K562 (cell line): ENCODE data around the gene ECI1. TPM values are rescaled to one million over a fixed set of nuclear protein-coding genes. Genes with fewer than 3 reads are reported as not detected.

ENCODE experiments used
- DACH1 ChIP-seq: fragments of 450-650 bp; IDR thresholded peaks from 2 replicates; pipeline ENCODE4 v1.6.1; 2018; ENCODE audit not compliant: partially characterized antibody
- FOXP1 ChIP-seq: sonication (generic); formaldehyde crosslinking; IDR thresholded peaks from 2 replicates; pipeline ENCODE4 v1.8.0; 2022; ENCODE audit warnings: mild to moderate bottlenecking, missing genetic modification reagents
- HDAC1 ChIP-seq, 2 experiments: fragments of 450-650 bp; IDR thresholded peaks; 2 replicates each; pipeline ENCODE4 v1.6.1; 2016 to 2017; ENCODE audit warnings: inconsistent platforms in 1 of 2, mild to moderate bottlenecking in 1 of 2, moderate library complexity in 1 of 2
- SIN3A ChIP-seq, 2 experiments: fragments of 150-350 bp in 1 of 2; IDR thresholded peaks; 2 replicates each; pipeline ENCODE4 v1.6.1; 2011 to 2016; ENCODE audit warnings: borderline replicate concordance in 2 of 2, low read depth in 2 of 2, low read length in 2 of 2, mild to moderate bottlenecking in 2 of 2, moderate library complexity in 2 of 2; ENCODE audit not compliant: control insufficient read depth in 1 of 2
- SREBF1 ChIP-seq: fragments of 150-350 bp; IDR thresholded peaks from 2 replicates; pipeline ENCODE4 v1.6.1; 2014; ENCODE audit warnings: antibody characterized with exemption, low read depth, low read length, borderline replicate concordance
- polyA plus RNA-seq, 8 experiments: library from polyadenylated mRNA; depleted of rRNA in 4 of 8; stranded (reverse) in 5 of 8; unstranded in 3 of 8; fragments of >200 nt; fragmentation: Nextera tagmentation in 2 of 8; fragmentation: Illumina TruSeq in 1 of 8; extraction: Ambion mirVana in 2 of 8; extraction: Trizol in 1 of 8; gene quantifications; 2 replicates each; pipeline versions ENCODE4 v1.2.1 to v1.2.3, GENCODE V29; 2011 to 2014; ENCODE audit warnings: inconsistent platforms in 1 of 8, missing spikeins in 1 of 8
- total RNA-seq, 7 experiments: library from RNA; depleted of rRNA in 6 of 7; stranded (reverse); fragments of >200 nt in 6 of 7; fragmentation: Illumina TruSeq in 2 of 7; extraction: Trizol in 2 of 7; gene quantifications; 2 replicates each; pipeline versions ENCODE4 v1.2.1 to v1.2.3, GENCODE V29; 2011 to 2021; ENCODE audit warnings: low replicate concordance in 1 of 7
- TF ChIP-seq, protein P1 (sequence below): fragments of 450-650 bp; IDR thresholded peaks from 2 replicates; pipeline ENCODE4 v1.6.1; 2016; ENCODE audit warnings: mild to moderate bottlenecking, moderate library complexity
- TF ChIP-seq, protein P2 (sequence below), 2 experiments: fragments of 150-350 bp in 1 of 2; IDR thresholded peaks; 2 replicates each; pipeline ENCODE4 v1.6.1; 2012 to 2016; ENCODE audit warnings: low read depth in 2 of 2, low read length in 2 of 2, mild to moderate bottlenecking in 1 of 2, moderate library complexity in 1 of 2

ECI1 gene
- total and polyA plus RNA-seq, 9 of the 15 experiments (the other 6 are each of a cell fraction or from before 2014, with no cell fraction given) = 4.7 to 189 (median 54.0) TPM

DNA sequence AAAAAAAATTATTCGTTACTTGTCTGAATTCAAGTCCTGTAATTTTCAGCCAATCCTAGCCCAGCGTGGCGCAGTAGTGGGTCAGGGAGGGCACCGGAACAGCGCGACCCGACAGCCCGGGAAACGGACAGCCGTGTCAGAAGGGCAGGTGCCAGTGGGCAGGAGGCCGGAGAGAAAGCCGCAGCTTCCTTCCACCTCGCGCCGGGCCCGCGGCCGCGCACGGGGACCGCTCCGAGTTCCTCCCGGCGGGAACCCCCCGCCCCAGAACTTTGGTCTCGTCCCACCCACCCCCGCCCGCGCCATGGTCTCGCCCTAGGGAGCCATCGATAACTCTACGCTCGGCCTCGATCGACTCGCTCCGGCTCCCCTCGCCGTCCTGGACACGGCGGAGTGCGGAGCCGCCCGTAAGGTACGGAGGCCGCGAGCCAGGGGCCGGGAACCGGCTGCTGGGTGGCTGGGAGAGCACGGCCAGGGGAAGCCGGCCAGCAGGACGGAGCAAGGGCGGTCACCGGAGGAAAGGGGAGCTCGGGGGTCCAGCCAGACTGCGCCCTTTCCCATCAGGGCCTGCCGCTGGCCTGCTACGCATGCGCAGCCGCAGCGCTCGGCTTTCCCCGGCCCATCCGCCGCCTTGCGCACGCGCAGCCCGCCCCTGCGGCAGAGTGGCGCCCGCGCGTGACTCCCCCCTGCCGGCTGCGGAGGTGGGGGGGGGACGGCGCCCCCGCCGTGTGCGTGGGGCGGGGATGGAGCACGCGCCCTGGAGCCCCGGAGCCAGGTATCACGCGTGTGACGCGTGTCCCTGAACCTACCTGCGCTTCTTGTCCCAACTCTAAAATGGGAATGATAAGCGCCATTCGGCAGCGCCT lies 46.1 kb downstream of the ECI1 start, which contains the start of gene MLST8 (continued):
- TF ChIP-seq, protein P1, sequence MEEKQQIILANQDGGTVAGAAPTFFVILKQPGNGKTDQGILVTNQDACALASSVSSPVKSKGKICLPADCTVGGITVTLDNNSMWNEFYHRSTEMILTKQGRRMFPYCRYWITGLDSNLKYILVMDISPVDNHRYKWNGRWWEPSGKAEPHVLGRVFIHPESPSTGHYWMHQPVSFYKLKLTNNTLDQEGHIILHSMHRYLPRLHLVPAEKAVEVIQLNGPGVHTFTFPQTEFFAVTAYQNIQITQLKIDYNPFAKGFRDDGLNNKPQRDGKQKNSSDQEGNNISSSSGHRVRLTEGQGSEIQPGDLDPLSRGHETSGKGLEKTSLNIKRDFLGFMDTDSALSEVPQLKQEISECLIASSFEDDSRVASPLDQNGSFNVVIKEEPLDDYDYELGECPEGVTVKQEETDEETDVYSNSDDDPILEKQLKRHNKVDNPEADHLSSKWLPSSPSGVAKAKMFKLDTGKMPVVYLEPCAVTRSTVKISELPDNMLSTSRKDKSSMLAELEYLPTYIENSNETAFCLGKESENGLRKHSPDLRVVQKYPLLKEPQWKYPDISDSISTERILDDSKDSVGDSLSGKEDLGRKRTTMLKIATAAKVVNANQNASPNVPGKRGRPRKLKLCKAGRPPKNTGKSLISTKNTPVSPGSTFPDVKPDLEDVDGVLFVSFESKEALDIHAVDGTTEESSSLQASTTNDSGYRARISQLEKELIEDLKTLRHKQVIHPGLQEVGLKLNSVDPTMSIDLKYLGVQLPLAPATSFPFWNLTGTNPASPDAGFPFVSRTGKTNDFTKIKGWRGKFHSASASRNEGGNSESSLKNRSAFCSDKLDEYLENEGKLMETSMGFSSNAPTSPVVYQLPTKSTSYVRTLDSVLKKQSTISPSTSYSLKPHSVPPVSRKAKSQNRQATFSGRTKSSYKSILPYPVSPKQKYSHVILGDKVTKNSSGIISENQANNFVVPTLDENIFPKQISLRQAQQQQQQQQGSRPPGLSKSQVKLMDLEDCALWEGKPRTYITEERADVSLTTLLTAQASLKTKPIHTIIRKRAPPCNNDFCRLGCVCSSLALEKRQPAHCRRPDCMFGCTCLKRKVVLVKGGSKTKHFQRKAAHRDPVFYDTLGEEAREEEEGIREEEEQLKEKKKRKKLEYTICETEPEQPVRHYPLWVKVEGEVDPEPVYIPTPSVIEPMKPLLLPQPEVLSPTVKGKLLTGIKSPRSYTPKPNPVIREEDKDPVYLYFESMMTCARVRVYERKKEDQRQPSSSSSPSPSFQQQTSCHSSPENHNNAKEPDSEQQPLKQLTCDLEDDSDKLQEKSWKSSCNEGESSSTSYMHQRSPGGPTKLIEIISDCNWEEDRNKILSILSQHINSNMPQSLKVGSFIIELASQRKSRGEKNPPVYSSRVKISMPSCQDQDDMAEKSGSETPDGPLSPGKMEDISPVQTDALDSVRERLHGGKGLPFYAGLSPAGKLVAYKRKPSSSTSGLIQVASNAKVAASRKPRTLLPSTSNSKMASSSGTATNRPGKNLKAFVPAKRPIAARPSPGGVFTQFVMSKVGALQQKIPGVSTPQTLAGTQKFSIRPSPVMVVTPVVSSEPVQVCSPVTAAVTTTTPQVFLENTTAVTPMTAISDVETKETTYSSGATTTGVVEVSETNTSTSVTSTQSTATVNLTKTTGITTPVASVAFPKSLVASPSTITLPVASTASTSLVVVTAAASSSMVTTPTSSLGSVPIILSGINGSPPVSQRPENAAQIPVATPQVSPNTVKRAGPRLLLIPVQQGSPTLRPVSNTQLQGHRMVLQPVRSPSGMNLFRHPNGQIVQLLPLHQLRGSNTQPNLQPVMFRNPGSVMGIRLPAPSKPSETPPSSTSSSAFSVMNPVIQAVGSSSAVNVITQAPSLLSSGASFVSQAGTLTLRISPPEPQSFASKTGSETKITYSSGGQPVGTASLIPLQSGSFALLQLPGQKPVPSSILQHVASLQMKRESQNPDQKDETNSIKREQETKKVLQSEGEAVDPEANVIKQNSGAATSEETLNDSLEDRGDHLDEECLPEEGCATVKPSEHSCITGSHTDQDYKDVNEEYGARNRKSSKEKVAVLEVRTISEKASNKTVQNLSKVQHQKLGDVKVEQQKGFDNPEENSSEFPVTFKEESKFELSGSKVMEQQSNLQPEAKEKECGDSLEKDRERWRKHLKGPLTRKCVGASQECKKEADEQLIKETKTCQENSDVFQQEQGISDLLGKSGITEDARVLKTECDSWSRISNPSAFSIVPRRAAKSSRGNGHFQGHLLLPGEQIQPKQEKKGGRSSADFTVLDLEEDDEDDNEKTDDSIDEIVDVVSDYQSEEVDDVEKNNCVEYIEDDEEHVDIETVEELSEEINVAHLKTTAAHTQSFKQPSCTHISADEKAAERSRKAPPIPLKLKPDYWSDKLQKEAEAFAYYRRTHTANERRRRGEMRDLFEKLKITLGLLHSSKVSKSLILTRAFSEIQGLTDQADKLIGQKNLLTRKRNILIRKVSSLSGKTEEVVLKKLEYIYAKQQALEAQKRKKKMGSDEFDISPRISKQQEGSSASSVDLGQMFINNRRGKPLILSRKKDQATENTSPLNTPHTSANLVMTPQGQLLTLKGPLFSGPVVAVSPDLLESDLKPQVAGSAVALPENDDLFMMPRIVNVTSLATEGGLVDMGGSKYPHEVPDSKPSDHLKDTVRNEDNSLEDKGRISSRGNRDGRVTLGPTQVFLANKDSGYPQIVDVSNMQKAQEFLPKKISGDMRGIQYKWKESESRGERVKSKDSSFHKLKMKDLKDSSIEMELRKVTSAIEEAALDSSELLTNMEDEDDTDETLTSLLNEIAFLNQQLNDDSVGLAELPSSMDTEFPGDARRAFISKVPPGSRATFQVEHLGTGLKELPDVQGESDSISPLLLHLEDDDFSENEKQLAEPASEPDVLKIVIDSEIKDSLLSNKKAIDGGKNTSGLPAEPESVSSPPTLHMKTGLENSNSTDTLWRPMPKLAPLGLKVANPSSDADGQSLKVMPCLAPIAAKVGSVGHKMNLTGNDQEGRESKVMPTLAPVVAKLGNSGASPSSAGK = no peak; the same call in 1 of the 2 replicates
- TF ChIP-seq, protein P2, sequence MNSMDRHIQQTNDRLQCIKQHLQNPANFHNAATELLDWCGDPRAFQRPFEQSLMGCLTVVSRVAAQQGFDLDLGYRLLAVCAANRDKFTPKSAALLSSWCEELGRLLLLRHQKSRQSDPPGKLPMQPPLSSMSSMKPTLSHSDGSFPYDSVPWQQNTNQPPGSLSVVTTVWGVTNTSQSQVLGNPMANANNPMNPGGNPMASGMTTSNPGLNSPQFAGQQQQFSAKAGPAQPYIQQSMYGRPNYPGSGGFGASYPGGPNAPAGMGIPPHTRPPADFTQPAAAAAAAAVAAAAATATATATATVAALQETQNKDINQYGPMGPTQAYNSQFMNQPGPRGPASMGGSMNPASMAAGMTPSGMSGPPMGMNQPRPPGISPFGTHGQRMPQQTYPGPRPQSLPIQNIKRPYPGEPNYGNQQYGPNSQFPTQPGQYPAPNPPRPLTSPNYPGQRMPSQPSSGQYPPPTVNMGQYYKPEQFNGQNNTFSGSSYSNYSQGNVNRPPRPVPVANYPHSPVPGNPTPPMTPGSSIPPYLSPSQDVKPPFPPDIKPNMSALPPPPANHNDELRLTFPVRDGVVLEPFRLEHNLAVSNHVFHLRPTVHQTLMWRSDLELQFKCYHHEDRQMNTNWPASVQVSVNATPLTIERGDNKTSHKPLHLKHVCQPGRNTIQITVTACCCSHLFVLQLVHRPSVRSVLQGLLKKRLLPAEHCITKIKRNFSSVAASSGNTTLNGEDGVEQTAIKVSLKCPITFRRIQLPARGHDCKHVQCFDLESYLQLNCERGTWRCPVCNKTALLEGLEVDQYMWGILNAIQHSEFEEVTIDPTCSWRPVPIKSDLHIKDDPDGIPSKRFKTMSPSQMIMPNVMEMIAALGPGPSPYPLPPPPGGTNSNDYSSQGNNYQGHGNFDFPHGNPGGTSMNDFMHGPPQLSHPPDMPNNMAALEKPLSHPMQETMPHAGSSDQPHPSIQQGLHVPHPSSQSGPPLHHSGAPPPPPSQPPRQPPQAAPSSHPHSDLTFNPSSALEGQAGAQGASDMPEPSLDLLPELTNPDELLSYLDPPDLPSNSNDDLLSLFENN (IDR thresholded peaks at IDR 0.05; ENCODE audit: low read depth in 2 of 2, low read length in 2 of 2) = peak; percentile 8 to 95; a peak in 2 of 4 replicates
- peak in 1 of 2 experiments; percentile 67; a peak in 1 of 4 replicates for TF ChIP-seq HDAC1 (IDR thresholded peaks at IDR 0.05)
- TF ChIP-seq DACH1 = peak; percentile 8
- peak; percentile 60; the same call in 1 of the 2 replicates for TF ChIP-seq SREBF1
- 0 out of 2 replicates have a peak, but pooled peaks have one; percentile 46 for TF ChIP-seq FOXP1 (CRISPR knock-in tag)
- TF ChIP-seq SIN3A (IDR thresholded peaks at IDR 0.05; ENCODE audit: borderline replicate concordance in 2 of 2, control insufficient read depth in 1 of 2, low read depth in 2 of 2, low read length in 2 of 2) = 0 out of 4 replicates have a peak, but pooled peaks have one; percentile 47 to 75
